Heart left ventricle (tissue), 16 donors: ENCODE results near the gene ZNF253. TPM values are rescaled to one million over a fixed set of nuclear protein-coding genes. Genes with fewer than 3 reads are reported as not detected.
"Not testable (repeated sequence)": the region's sequence is repeated elsewhere in the genome, so short reads cannot be mapped to it uniquely, and the experiment has no call there.

ENCODE experiments used
- ATAC-seq, 4 donors: fragments of 200-7000 bp; cut with Tn5 transposase; one replicate each; pipeline ENCODE4 v1.9.1; 2020 to 2022; ENCODE audit warnings: moderate library complexity in 4 of 4, mild to moderate bottlenecking in 3 of 4, moderate number of reproducible peaks in 1 of 4
- DNase-seq, 5 donors: peaks; one replicate each; pipeline ENCODE4 v3.0.0-alpha.2; 2020
- H3K27ac ChIP-seq, 12 donors: fragments of 200-600 bp; sonication (generic) in 4 of 12; one replicate each; pipeline versions ENCODE4 v1.5.0 to v1.8.0; 2016 to 2022; ENCODE audit warnings: mild to moderate bottlenecking in 2 of 12
- H3K27me3 ChIP-seq, 9 donors: fragments of 200-600 bp; sonication (generic) in 2 of 9; one replicate each; pipeline versions ENCODE4 v1.5.1 to v1.8.0; 2016 to 2022; ENCODE audit warnings: mild to moderate bottlenecking in 3 of 9
- H3K36me3 ChIP-seq, 9 donors: fragments of 200-600 bp; sonication (generic) in 2 of 9; one replicate each; pipeline versions ENCODE4 v1.5.0 to v1.8.0; 2018 to 2022; ENCODE audit warnings: mild to moderate bottlenecking in 2 of 9
- H3K4me1 ChIP-seq, 12 donors: fragments of 200-600 bp; sonication (generic) in 4 of 12; one replicate each; pipeline versions ENCODE4 v1.5.0 to v1.8.0; 2016 to 2022; ENCODE audit warnings: mild to moderate bottlenecking in 3 of 12
- H3K4me3 ChIP-seq, 12 donors: fragments of 200-600 bp; sonication (generic) in 4 of 12; one replicate each; pipeline versions ENCODE4 v1.5.0 to v1.8.0; 2017 to 2022; ENCODE audit warnings: mild to moderate bottlenecking in 9 of 12, moderate library complexity in 4 of 12
- H3K9me3 ChIP-seq, 12 donors: fragments of 200-600 bp; sonication (generic) in 4 of 12; one replicate each; pipeline versions ENCODE4 v1.5.0 to v1.8.0; 2016 to 2022; ENCODE audit warnings: mild to moderate bottlenecking in 1 of 12
- POLR2A ChIP-seq, 2 donors: fragments of 450-650 bp; IDR thresholded peaks; one replicate each; pipeline ENCODE4 v1.6.1; 2017; ENCODE audit warnings: antibody characterized with exemption in 2 of 2, mild to moderate bottlenecking in 2 of 2, moderate library complexity in 2 of 2
- WGBS, 4 donors: extraction: QIAGEN DNeasy Blood & Tissue Kit in 2 of 4; methylation state at CpG; one replicate each; pipeline versions ENCODE4 v1.1.5 to v1.1.7; 2013 to 2018; 5-methylcytosine and 5-hydroxymethylcytosine counted together
- intact Hi-C, 10 donors: fragments of 100-400 bp; cut with DNase I; formaldehyde crosslinking; loops; one replicate each; pipeline versions ENCODE4 v1.11.1 to v1.14.2; 2022
- polyA plus RNA-seq, 2 donors: library from polyadenylated mRNA; stranded (reverse); fragments of 200-250 nt; gene quantifications; one replicate each; pipeline ENCODE4 v1.2.3, GENCODE V29; 2013
- total RNA-seq, 9 donors: library from RNA; depleted of rRNA in 2 of 9; stranded (reverse); fragments of >200 nt in 2 of 9; fragmentation: NEBNext Ultra II Directional in 3 of 9; extraction: Animal tissue kit (Norgen Biotek cat#: 25700) in 3 of 9; gene quantifications; one replicate each; pipeline versions ENCODE4 v1.1.0 to v1.2.4, GENCODE V29; 2016 to 2023
- TF ChIP-seq, protein P1 (sequence below), 12 donors: fragments of 200-600 bp; sonication (generic) in 4 of 12; IDR thresholded peaks; one replicate each; pipeline versions ENCODE4 v1.5.0 to v1.8.0; 2018 to 2022; ENCODE audit warnings: antibody characterized with exemption in 12 of 12, mild to moderate bottlenecking in 5 of 12
- donor health status: ischemic (EF 13 %, LVEDD 7.1; RV severe dilation, severe dysfunction).
- donor health status: healthy with polysubstance abuse.
- donor health status: DM: no; HTN: yes; CAD: no.
- donor health status: DM: no; HTN: no; CAD: no.
- donor health status: ischemic (EF 25% LVEDD 6.9; RV normal size, moderate dysfunction).
- donor health status: ischemic (EF 25% LVEDD 5.7; RV mildly dilated, moderate dysfunction).
- donor health status: healthy.
- donor health status: DM: yes; HTN: yes; CAD: no.
- donor health status: ischemic (EF 35%, LVEDD 5.7; RV mildly dilated, moderate dysfunction).
- donor health status: nonischemic (EF 11% LVEDD 7.7; RV severe dilation, severe dysfunction).
- donor health status: DM: yes; HTN: yes; CAD: no.
- donor health status: PGD.
- donor health status: ischemic (EF 29% LVEDD 5.4; RV normal size, mild dysfunction).
- donor health status: nonischemic (EF 23%, LVEDD 6.1; RV moderate dilation, normal function).

Gene ZNF253
- total and polyA plus RNA-seq, 11 donors, result 3.8 to 16.6 (median 7.7) TPM

DNA sequence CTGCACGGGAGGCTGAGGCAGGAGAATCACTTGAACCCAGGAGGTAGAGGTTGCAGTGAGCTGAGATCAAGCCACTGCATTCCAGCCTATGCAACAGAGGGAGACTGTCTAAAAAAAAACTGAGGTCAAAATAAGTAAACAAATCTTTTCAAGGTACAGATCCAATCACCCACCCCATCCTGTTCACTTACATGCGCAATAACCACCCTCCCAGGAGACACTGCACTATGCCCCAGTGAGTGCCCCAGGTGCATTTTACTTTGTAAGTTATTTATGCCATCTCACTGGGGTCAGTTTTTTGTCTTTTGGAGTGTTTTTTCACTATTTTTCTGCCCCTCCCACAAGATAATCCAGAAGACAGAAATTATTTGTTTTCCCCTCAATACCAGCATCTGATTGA, 6.9 kb upstream of the ZNF253 start:
- Histone ChIP-seq H3K4me3 (no peak overlapping the region), H3K4me1 (no peaks in the 10 kb centered on the region), H3K9me3 (no peaks in the 10 kb centered on the region), H3K27ac (no peak overlapping the region), H3K27me3 (peaks cover 0 to 11% (median 0%) of the 10 kb centered on the region in 9 donors), H3K36me3 (no peaks in the 10 kb centered on the region)
- ATAC-seq (no peak), DNase-seq (no peak)
- TF ChIP-seq POLR2A (IDR thresholded peaks at IDR 0.05), result no peak
- TF ChIP-seq, protein P1, sequence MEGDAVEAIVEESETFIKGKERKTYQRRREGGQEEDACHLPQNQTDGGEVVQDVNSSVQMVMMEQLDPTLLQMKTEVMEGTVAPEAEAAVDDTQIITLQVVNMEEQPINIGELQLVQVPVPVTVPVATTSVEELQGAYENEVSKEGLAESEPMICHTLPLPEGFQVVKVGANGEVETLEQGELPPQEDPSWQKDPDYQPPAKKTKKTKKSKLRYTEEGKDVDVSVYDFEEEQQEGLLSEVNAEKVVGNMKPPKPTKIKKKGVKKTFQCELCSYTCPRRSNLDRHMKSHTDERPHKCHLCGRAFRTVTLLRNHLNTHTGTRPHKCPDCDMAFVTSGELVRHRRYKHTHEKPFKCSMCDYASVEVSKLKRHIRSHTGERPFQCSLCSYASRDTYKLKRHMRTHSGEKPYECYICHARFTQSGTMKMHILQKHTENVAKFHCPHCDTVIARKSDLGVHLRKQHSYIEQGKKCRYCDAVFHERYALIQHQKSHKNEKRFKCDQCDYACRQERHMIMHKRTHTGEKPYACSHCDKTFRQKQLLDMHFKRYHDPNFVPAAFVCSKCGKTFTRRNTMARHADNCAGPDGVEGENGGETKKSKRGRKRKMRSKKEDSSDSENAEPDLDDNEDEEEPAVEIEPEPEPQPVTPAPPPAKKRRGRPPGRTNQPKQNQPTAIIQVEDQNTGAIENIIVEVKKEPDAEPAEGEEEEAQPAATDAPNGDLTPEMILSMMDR (IDR thresholded peaks at IDR 0.05), result no peak
- intact Hi-C loops, result no loop called here
- 94 to 96% (median 95%) methylated on average over 2 of the region's 2 CpGs for WGBS, 4 donors

DNA sequence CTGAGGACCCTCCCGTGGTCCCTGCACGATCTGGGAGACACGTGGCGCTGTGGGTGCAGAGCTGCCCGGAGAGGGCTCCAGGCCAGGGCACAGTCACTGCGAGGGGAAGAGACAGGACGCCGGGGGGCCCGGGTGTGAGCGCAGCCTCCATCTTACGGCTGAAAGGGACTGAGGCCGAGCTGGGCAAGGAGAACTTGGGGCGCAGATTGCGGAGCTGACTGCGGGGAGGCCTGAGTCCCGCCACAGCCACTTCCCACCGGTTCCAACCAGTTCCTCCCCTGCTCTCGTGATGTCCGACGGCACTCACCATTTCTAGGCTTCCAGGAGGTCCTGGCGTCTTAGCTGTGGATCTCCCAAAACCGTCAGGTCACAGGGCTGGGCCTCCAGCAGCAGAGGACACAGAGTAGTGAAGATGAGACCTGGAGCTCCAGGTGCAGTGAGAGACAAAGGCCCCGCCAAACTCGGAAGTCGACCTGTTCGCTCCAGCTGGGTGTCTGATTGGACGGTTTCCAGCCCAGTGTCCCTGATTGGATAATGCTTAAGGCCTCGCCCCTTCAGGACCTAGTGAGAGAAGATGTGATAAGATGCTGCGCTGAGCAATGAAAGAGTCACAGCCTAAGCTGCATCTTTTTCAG, 4.8 kb upstream of the ZNF253 start:
- peaks cover 0 to 11% (median 0%) of the 10 kb centered on the region in 9 donors for H3K27me3 ChIP-seq
- ATAC-seq (no peak), DNase-seq (no peak)
- 11 to 17% (median 16%) methylated on average over 26 to 29 of the region's 29 CpGs for WGBS, 4 donors
- TF ChIP-seq, protein P1 (IDR thresholded peaks at IDR 0.05), result no peak
- no peak for TF ChIP-seq POLR2A (IDR thresholded peaks at IDR 0.05)
- peaks cover 0 to 6% (median 0%) of the 10 kb centered on the region in 12 donors for H3K4me1 ChIP-seq
- no peaks in the 10 kb centered on the region for H3K9me3 ChIP-seq
- H3K36me3 ChIP-seq, result no peaks in the 10 kb centered on the region
- intact Hi-C loops, result loop anchor here in 1 of 10 donors (5.0 kb wide), 1 partner anchor 39 kb away; the partner anchor contains the start of gene ZNF506
- no peak overlapping the region for H3K27ac ChIP-seq
- H3K4me3 ChIP-seq, result peak overlapping the region in 5 of 12 donors; percentile 10 to 36 (median 25)

DNA sequence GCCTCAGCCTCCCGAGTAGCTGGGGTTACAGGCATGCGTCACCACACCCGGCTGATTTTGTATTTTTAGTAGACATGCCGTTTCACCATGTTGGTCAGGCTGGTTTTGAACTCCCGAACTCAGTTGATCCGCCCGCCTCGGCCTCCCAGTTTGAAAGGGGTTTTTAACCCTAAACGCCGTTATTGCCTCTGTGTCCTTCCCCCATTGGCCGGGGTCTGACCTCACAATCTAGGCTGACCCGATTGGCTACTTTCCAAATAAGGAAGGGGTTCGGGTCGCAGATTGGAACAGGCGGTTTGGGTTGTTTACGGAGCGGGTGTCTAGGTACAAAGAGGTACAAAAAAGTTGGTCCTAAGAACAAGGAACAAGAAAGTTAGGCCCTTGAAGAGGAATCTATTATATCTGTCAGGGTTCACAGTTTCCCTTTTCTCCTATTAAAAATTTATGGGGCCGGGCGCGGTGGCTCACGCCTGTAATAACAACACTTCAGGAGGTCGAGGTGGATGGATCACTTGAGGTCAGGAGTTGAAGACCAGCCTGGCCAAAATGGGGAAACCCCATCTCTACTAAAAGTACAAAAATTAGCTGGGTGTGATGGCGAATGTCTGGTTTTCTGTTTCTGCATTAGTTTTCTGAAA, 1.0 kb downstream of the ZNF253 start:
- WGBS, 4 donors, result 1 to 3% (median 2%) methylated on average over 23 of the region's 23 CpGs
- peaks cover 0 to 19% (median 0%) of the 10 kb centered on the region in 12 donors for H3K9me3 ChIP-seq
- DNase-seq (no peak), ATAC-seq (no peak)
- no peaks in the 10 kb centered on the region for H3K27me3 ChIP-seq
- peaks cover 0 to 50% (median 29%) of the 10 kb centered on the region in 12 donors for H3K4me1 ChIP-seq
- peak overlapping the region; percentile 80 to 97 (median 94) for H3K27ac ChIP-seq
- no peak for TF ChIP-seq POLR2A (IDR thresholded peaks at IDR 0.05)
- TF ChIP-seq, protein P1 (IDR thresholded peaks at IDR 0.05), result no peak
- peak overlapping the region; percentile 53 to 93 (median 84) for H3K4me3 ChIP-seq
- intact Hi-C loops, result loop anchor here in 5 of 10 donors (2.0 to 5.0 kb wide), 5 partner anchors 36 to 199 kb away; partner anchors contain the start of genes ZNF506 (in 3 of the 5), ZNF93 (in 2 of the 5) and ZNF101 (in 1 of the 5)
- no peaks in the 10 kb centered on the region for H3K36me3 ChIP-seq

DNA sequence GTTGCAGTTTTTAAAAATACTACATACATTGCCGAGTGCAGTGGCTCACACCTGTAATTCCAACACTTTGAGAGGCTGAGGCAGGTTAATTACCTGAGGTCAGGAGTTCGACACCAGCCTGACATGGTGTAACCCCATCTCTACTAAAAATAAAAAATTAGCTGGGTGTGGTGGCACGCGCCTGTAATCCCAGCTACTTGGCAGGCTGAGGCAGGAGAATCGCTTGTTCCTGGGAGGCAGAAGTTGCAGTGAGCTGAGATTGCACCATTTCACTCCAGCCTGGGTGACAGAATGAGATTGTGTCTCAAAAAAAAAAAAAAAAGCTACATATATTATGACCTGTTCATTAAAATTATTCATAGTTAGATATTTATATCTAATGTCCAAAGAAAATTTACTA, 4.4 kb downstream of the ZNF253 start:
- peaks cover 0 to 16% (median 6%) of the 10 kb centered on the region in 9 donors for H3K36me3 ChIP-seq
- H3K4me3 ChIP-seq, ATAC-seq, H3K27me3 ChIP-seq, DNase-seq, intact Hi-C loops: not testable (repeated sequence)
- peak overlapping the region in 1 of 12 donors; percentile 17 for H3K27ac ChIP-seq
- H3K4me1 ChIP-seq, result peaks cover 0 to 61% (median 32%) of the 10 kb centered on the region in 12 donors
- 67 to 85% (median 77%) methylated on average over 5 of the region's 5 CpGs for WGBS, 4 donors
- H3K9me3 ChIP-seq, result peaks cover 0 to 43% (median 0%) of the 10 kb centered on the region in 12 donors
